NB4 (cell line): ENCODE measurements around the gene ASB8.

ENCODE experiments used
- MYC ChIP-seq: IDR thresholded peaks from 2 replicates; pipeline ENCODE4 v1.6.1; 2011; ENCODE audit warnings: low read depth, low read length
- POLR2A ChIP-seq: IDR thresholded peaks from 2 replicates; pipeline ENCODE4 v1.6.1; 2011; ENCODE audit warnings: mild to moderate bottlenecking; ENCODE audit not compliant: insufficient read length; ENCODE audit errors: extremely low read depth
- TF ChIP-seq, protein P1 (sequence below): IDR thresholded peaks from one replicate; pipeline ENCODE4 v1.5.1; 2012; ENCODE audit warnings: low read depth, low read length

- TF ChIP-seq, protein P1, sequence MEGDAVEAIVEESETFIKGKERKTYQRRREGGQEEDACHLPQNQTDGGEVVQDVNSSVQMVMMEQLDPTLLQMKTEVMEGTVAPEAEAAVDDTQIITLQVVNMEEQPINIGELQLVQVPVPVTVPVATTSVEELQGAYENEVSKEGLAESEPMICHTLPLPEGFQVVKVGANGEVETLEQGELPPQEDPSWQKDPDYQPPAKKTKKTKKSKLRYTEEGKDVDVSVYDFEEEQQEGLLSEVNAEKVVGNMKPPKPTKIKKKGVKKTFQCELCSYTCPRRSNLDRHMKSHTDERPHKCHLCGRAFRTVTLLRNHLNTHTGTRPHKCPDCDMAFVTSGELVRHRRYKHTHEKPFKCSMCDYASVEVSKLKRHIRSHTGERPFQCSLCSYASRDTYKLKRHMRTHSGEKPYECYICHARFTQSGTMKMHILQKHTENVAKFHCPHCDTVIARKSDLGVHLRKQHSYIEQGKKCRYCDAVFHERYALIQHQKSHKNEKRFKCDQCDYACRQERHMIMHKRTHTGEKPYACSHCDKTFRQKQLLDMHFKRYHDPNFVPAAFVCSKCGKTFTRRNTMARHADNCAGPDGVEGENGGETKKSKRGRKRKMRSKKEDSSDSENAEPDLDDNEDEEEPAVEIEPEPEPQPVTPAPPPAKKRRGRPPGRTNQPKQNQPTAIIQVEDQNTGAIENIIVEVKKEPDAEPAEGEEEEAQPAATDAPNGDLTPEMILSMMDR: no peak
- TF ChIP-seq MYC (no peak), POLR2A (no peak)
Observed at GRCh38 chr12:48104531-48104930, 52.8 kb downstream of the ASB8 start.
